ENCODE data around the gene CLDN20. TPM values are rescaled to one million over a fixed set of nuclear protein-coding genes. Genes with fewer than 3 reads are reported as not detected.

Gene CLDN20
- total and polyA plus RNA-seq, 5 donors, result not detected

DNA sequence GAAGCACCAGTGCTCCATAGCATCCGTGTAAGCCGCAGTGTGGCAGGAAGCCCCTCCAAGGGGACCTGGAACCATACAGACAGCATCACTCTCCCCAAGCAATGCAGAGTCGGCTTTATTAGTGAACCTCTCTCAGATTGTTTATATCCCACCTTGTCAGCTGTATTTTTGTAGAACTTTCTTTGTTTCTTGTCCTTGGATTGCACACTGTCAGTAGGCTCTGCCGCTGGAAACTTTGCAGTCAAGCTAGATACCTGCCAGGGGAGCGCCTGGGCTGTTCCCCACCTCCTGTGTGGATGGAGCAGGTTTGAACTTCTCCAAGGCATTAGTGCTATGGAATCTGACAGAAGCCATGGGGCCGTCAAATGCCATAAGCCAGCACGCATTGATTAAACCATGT is 18.6 kb upstream of the CLDN20 start:
- ATAC-seq (no peak), DNase-seq (no peak)
- WGBS, result 95% methylated on average over 7 of the region's 7 CpGs
- no peaks in the 10 kb centered on the region for H3K9me3 ChIP-seq (ENCODE audit: control insufficient read depth, low read length)
- intact Hi-C loops (cut with DNase I), result loop anchor here in 3 of 4 donors (5.0 to 10.0 kb wide), 2 partner anchors 68 to 360 kb away; no protein-coding TSS in a partner anchor
- H3K27ac ChIP-seq (ENCODE audit: low read length), result no peak overlapping the region
- no peak overlapping the region for H3K4me3 ChIP-seq (ENCODE audit: low read length)
- H3K4me1 ChIP-seq (ENCODE audit: control insufficient read depth, insufficient read depth, low read length), result no peaks in the 10 kb centered on the region
- H3K27me3 ChIP-seq (ENCODE audit: control insufficient read depth, insufficient read depth), result no peaks in the 10 kb centered on the region

DNA sequence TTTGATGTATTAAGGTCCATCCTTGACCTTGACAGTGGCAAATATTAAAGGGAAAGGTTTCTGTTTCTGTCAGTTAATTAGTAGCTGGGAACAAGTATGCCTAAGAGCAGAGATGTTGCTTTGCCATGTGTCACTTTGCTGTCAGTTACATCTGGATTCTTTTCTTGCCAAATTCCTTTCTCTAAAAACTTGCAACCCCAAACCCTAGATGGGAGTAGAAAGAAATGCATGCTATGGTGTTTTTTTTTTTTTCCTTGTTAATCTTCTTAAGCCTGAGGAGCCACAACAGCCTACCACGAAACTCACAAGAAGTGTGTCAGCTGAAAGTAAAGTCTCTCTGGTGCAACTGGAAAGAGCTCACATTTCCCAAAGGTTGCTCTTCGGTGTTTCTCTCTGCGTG is 18.0 kb upstream of the CLDN20 start:
- intact Hi-C loops (cut with DNase I), result loop anchor here in 3 of 4 donors (5.0 to 10.0 kb wide), 2 partner anchors 69 to 361 kb away; no protein-coding TSS in a partner anchor
- DNase-seq, result no peak
- no peaks in the 10 kb centered on the region for H3K27me3 ChIP-seq (ENCODE audit: control insufficient read depth, insufficient read depth)
- ATAC-seq, result no peak
- no peak overlapping the region for H3K27ac ChIP-seq (ENCODE audit: low read length)
- H3K4me3 ChIP-seq (ENCODE audit: low read length), result no peak overlapping the region
- H3K4me1 ChIP-seq (ENCODE audit: control insufficient read depth, insufficient read depth, low read length), result no peaks in the 10 kb centered on the region
- 90% methylated on average over 3 of the region's 3 CpGs for WGBS
- H3K9me3 ChIP-seq (ENCODE audit: control insufficient read depth, low read length), result no peaks in the 10 kb centered on the region

DNA sequence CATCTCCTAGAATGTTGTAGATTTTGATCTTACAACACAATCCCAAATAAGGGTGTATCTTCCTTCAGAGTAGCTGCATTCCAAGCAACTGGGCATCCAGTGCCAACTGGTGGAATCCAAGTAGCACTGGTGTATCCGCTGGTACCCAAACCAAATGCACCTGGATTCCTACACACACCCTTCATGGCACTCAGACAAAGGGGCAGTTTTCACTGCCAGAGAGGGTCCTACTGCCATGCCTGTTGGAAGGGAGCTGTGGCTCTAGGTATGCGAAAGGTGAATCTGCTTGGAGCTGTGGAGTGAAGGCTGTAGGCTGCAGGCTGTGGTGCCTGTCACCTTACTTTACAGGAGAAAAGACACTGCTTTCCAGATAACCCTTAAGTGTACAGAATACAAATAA is 17.0 kb upstream of the CLDN20 start:
- no peaks in the 10 kb centered on the region for H3K4me1 ChIP-seq (ENCODE audit: control insufficient read depth, insufficient read depth, low read length)

DNA sequence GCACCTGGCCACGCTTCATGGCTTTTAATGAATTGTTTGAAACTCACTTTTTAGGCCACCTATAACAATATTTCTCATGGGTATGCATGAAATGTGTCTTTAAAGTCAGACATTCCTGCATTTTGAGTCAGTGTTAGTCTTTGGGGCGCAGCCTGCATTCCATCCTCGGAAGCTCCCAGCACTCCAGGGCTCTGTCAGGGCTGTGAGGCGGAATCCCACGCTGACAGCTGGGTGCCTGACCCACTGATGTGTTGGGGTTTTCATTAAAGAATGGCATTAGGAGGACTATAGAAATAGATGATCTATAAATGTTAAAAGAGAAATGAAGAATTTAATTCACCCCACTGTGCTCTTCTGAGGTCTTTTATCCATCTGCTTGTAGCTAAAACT is 16.2 kb upstream of the CLDN20 start:
- no peaks in the 10 kb centered on the region for H3K9me3 ChIP-seq (ENCODE audit: control insufficient read depth, low read length)
- no peak overlapping the region for H3K27ac ChIP-seq (ENCODE audit: low read length)
- H3K4me1 ChIP-seq (ENCODE audit: control insufficient read depth, insufficient read depth, low read length), result no peaks in the 10 kb centered on the region
- WGBS, result 95% methylated on average over 5 of the region's 5 CpGs
- H3K27me3 ChIP-seq (ENCODE audit: control insufficient read depth, insufficient read depth), result no peaks in the 10 kb centered on the region
- ATAC-seq (no peak), DNase-seq (no peak)
- no peak overlapping the region for H3K4me3 ChIP-seq (ENCODE audit: low read length)
- intact Hi-C loops (cut with DNase I), result loop anchor here in 3 of 4 donors (5.0 to 10.0 kb wide), 2 partner anchors 70 to 363 kb away; no protein-coding TSS in a partner anchor

More for the DNA sequence above, 17.0 kb upstream of the CLDN20 start:
- no peak overlapping the region for H3K4me3 ChIP-seq (ENCODE audit: low read length)
- no peaks in the 10 kb centered on the region for H3K27me3 ChIP-seq (ENCODE audit: control insufficient read depth, insufficient read depth)
- no peak for ATAC-seq
- WGBS, result 97% methylated on average over 2 of the region's 2 CpGs
- no peaks in the 10 kb centered on the region for H3K9me3 ChIP-seq (ENCODE audit: control insufficient read depth, low read length)
- H3K27ac ChIP-seq (ENCODE audit: low read length), result no peak overlapping the region
- no peak for DNase-seq
- intact Hi-C loops (cut with DNase I), result loop anchor here in 3 of 4 donors (5.0 to 10.0 kb wide), 2 partner anchors 70 to 362 kb away; no protein-coding TSS in a partner anchor

DNA sequence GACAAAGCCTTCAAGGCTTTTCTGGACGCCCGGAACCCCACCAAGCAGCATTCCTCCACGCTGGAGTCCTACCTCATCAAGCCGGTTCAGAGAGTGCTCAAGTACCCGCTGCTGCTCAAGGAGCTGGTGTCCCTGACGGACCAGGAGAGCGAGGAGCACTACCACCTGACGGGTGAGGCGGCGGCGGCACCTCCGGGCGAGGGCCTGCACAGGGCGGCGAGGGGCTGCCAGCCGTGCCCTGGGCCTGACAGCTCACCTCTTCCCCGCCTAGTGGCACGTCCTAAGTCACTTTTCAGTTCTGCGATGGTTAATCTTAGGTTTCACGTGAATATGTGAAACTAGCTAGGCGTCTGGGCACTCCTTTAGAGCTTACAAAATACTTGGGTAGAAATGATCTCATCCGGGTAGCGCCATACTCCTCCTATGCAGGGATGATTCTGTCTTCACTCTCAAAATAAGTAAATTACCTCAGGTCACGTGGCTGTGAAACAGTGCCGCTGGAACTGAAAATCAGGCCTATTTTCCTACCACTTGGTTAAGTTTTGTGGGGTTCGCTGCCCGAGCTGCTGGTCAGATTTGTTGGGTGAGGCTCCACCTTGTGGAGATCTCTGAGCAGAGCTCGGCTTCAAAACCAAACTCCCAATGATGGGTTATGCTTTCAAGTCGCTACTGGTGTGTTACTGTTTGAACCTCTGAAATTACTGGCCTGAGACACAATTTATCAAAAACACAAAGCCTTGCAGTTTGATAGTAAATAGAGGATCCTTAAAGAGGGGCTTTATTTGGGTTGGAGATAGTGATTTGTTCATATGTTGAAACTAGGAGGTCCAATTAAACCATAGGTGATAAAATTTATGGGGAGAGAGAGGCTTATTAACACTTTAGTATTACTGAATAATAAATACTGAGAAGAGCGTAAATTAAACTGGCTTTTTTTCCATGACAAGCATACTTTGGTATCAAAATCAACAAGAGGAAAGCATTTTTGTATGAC is 15.5 kb upstream of the CLDN20 start:
- DNase-seq (peak in 2 of 3 donors; percentile 31 to 66), ATAC-seq (peak; percentile 54)
- Histone ChIP-seq H3K4me1 (ENCODE audit: control insufficient read depth, insufficient read depth, low read length) (no peaks in the 10 kb centered on the region), H3K27ac (ENCODE audit: low read length) (no peak overlapping the region), H3K4me3 (ENCODE audit: low read length) (no peak overlapping the region), H3K9me3 (ENCODE audit: control insufficient read depth, low read length) (no peaks in the 10 kb centered on the region), H3K27me3 (ENCODE audit: control insufficient read depth, insufficient read depth) (no peaks in the 10 kb centered on the region)
- WGBS, result 79% methylated on average over 30 of the region's 30 CpGs
- intact Hi-C loops (cut with DNase I), result loop anchor here in 3 of 4 donors (5.0 to 10.0 kb wide), 2 partner anchors 71 to 364 kb away; no protein-coding TSS in a partner anchor

- Histone ChIP-seq H3K27me3 (ENCODE audit: control insufficient read depth, insufficient read depth) (no peaks in the 10 kb centered on the region), H3K4me1 (ENCODE audit: control insufficient read depth, insufficient read depth, low read length) (no peaks in the 10 kb centered on the region), H3K9me3 (ENCODE audit: control insufficient read depth, low read length) (no peaks in the 10 kb centered on the region), H3K27ac (ENCODE audit: low read length) (peak overlapping the region; percentile 53), H3K4me3 (ENCODE audit: low read length) (no peak overlapping the region)
- no peak for DNase-seq
- ATAC-seq, result peak; percentile 17 to 53
- intact Hi-C loops (cut with DNase I), result no loop called here
- WGBS, result 76% methylated on average over 10 of the region's 10 CpGs
These were observed 13.0 kb upstream of the CLDN20 start for GRCh38 chr6:155250701-155251381.

DNA sequence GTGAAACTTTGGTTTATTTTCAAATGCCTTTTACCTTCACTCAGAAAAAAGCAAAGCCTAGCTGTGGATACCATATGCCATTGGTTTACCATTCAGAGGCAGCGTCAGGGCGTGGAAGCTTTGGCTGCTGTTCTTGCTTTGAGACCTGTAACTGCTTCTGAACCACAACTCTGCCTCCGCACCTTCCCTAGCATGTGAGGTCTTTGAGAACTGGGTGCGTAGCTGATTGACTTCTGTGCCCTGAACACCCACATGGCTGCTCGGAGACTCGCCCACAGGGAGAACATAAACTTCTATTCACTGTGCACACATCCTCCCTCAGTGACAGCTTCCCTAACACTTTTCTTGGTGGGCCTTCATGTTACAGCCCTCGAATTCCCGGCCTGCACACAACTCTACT is 11.2 kb upstream of the CLDN20 start:
- H3K9me3 ChIP-seq (ENCODE audit: control insufficient read depth, low read length), result no peaks in the 10 kb centered on the region
- DNase-seq, result no peak
- no peak overlapping the region for H3K4me3 ChIP-seq (ENCODE audit: low read length)
- ATAC-seq, result no peak
- H3K27me3 ChIP-seq (ENCODE audit: control insufficient read depth, insufficient read depth), result no peaks in the 10 kb centered on the region
- WGBS, result 95% methylated on average over 8 of the region's 8 CpGs
- intact Hi-C loops (cut with DNase I), result no loop called here
- H3K27ac ChIP-seq (ENCODE audit: low read length), result no peak overlapping the region
- no peaks in the 10 kb centered on the region for H3K4me1 ChIP-seq (ENCODE audit: control insufficient read depth, insufficient read depth, low read length)

DNA sequence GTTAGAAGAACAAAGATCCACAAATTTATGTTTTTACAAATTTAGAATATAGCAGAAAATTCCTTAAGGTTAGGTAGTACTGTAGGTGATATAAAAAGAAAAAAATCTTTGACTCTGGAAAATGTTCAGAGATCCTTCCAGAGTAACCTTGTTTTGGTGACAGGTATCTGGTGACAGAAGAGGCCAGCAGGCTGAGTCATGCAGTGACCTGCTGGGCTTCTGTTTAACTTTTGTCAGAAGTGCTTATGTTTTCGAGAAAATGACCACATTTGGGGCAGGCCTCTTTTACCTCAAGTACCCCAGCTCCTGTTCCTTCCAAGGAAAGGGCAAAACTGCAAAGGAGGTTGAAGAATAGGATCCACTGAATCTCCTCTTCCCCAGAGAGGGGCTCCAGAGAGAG is 10.5 kb upstream of the CLDN20 start:
- no peaks in the 10 kb centered on the region for H3K9me3 ChIP-seq (ENCODE audit: control insufficient read depth, low read length)
- no peak for DNase-seq
- H3K27ac ChIP-seq (ENCODE audit: low read length), result no peak overlapping the region
- no peak for ATAC-seq
- intact Hi-C loops (cut with DNase I), result no loop called here
- no peaks in the 10 kb centered on the region for H3K4me1 ChIP-seq (ENCODE audit: control insufficient read depth, insufficient read depth, low read length)
- 53% methylated on average over 1 of the region's 1 CpG for WGBS
- H3K4me3 ChIP-seq (ENCODE audit: low read length), result no peak overlapping the region
- H3K27me3 ChIP-seq (ENCODE audit: control insufficient read depth, insufficient read depth), result no peaks in the 10 kb centered on the region

- no peak for ATAC-seq
- Histone ChIP-seq H3K9me3 (ENCODE audit: control insufficient read depth, low read length) (no peaks in the 10 kb centered on the region), H3K27me3 (ENCODE audit: control insufficient read depth, insufficient read depth) (no peaks in the 10 kb centered on the region), H3K4me1 (ENCODE audit: control insufficient read depth, insufficient read depth, low read length) (peaks cover 2% of the 10 kb centered on the region), H3K27ac (ENCODE audit: low read length) (no peak overlapping the region), H3K4me3 (ENCODE audit: low read length) (no peak overlapping the region)
- intact Hi-C loops (cut with DNase I), result no loop called here
- WGBS, result 82% methylated on average over 10 of the region's 10 CpGs
- DNase-seq, result no peak
These were observed 9.7 kb upstream of the CLDN20 start for GRCh38 chr6:155254139-155254538.

- no peak overlapping the region for H3K27ac ChIP-seq (ENCODE audit: low read length)
- intact Hi-C loops (cut with DNase I), result no loop called here
- DNase-seq (no peak), ATAC-seq (peak in 1 of 2 donors; percentile 44)
- no peak overlapping the region for H3K4me3 ChIP-seq (ENCODE audit: low read length)
- H3K27me3 ChIP-seq (ENCODE audit: control insufficient read depth, insufficient read depth), result no peaks in the 10 kb centered on the region
- 74% methylated on average over 13 of the region's 13 CpGs for WGBS
- peaks cover 2% of the 10 kb centered on the region for H3K4me1 ChIP-seq (ENCODE audit: control insufficient read depth, insufficient read depth, low read length)
- no peaks in the 10 kb centered on the region for H3K9me3 ChIP-seq (ENCODE audit: control insufficient read depth, low read length)
These were observed 7.6 kb upstream of the CLDN20 start for GRCh38 chr6:155256122-155256795.

All from right cardiac atrium (tissue), 5 donors.